KMS-11 (cell line): ENCODE data around the gene NPY4R.
"Not testable (repeated sequence)": the region's sequence is repeated elsewhere in the genome, so short reads cannot be mapped to it uniquely, and the experiment has no call there.

Source experiments
- H2AFZ ChIP-seq: fragments of 200-600 bp; sonication (generic); 2 replicates; pipeline ENCODE4 v1.6.1; 2016; ENCODE audit warnings: antibody characterized with exemption, mixed run types, low read depth
- H3K27ac ChIP-seq: fragments of 200-600 bp; sonication (generic); 2 replicates; pipeline ENCODE4 v1.6.1; 2016; ENCODE audit warnings: mild to moderate bottlenecking, mixed run types
- H3K27me3 ChIP-seq: fragments of 200-600 bp; sonication (generic); 2 replicates; pipeline ENCODE4 v1.6.1; 2017; ENCODE audit warnings: mild to moderate bottlenecking, low read depth, mixed run types, moderate library complexity; ENCODE audit not compliant: insufficient read depth
- H3K36me3 ChIP-seq: fragments of 200-600 bp; sonication (generic); 2 replicates; pipeline ENCODE4 v1.6.1; 2017; ENCODE audit warnings: mild to moderate bottlenecking, mixed run types; ENCODE audit not compliant: insufficient read depth
- H3K4me1 ChIP-seq: fragments of 200-600 bp; sonication (generic); 2 replicates; pipeline ENCODE4 v1.6.1; 2016; ENCODE audit warnings: mild to moderate bottlenecking, low read depth, mixed run types; ENCODE audit not compliant: poor library complexity, severe bottlenecking
- H3K4me2 ChIP-seq: fragments of 200-600 bp; sonication (generic); 2 replicates; pipeline ENCODE4 v1.7.0; 2016; ENCODE audit warnings: mild to moderate bottlenecking, mixed run types
- H3K4me3 ChIP-seq: fragments of 200-600 bp; sonication (generic); IDR thresholded peaks from 2 replicates; pipeline ENCODE4 v1.6.1; 2017; ENCODE audit warnings: low read depth, low read length, mixed read lengths; ENCODE audit not compliant: insufficient read depth
- H3K79me2 ChIP-seq: fragments of 200-600 bp; sonication (generic); 2 replicates; pipeline ENCODE4 v1.6.1; 2016; ENCODE audit warnings: low read depth, mixed run types; ENCODE audit not compliant: insufficient read depth
- H3K9ac ChIP-seq: fragments of 200-600 bp; sonication (generic); 2 replicates; pipeline ENCODE4 v1.6.1; 2016; ENCODE audit warnings: mild to moderate bottlenecking, mixed run types
- H4K20me1 ChIP-seq: fragments of 200-600 bp; sonication (generic); 2 replicates; pipeline ENCODE4 v1.6.1; 2016; ENCODE audit warnings: mild to moderate bottlenecking, mixed run types; ENCODE audit not compliant: insufficient read depth

NPY4R gene

GRCh38 chr10:46463608-46464007 lies 2.1 kb downstream of the NPY4R start:
- not testable (repeated sequence) for H2AFZ ChIP-seq, H3K27me3 ChIP-seq, H3K36me3 ChIP-seq, H3K79me2 ChIP-seq, H3K4me2 ChIP-seq, H3K9ac ChIP-seq, H4K20me1 ChIP-seq, H3K4me3 ChIP-seq, H3K27ac ChIP-seq, H3K4me1 ChIP-seq

GRCh38 chr10:46462276-46462675 lies 3.5 kb downstream of the NPY4R start:
- H4K20me1 ChIP-seq, H3K27me3 ChIP-seq, H3K4me1 ChIP-seq, H3K9ac ChIP-seq, H2AFZ ChIP-seq, H3K36me3 ChIP-seq, H3K4me3 ChIP-seq, H3K27ac ChIP-seq, H3K79me2 ChIP-seq, H3K4me2 ChIP-seq: not testable (repeated sequence)

- not testable (repeated sequence) for H3K27ac ChIP-seq, H3K4me3 ChIP-seq, H2AFZ ChIP-seq, H3K27me3 ChIP-seq, H3K36me3 ChIP-seq, H3K9ac ChIP-seq, H3K79me2 ChIP-seq, H3K4me1 ChIP-seq, H4K20me1 ChIP-seq, H3K4me2 ChIP-seq
Observed at GRCh38 chr10:46459579-46459978, 6.2 kb downstream of the NPY4R start.

- not testable (repeated sequence) for H2AFZ ChIP-seq, H3K27ac ChIP-seq
Observed at GRCh38 chr10:46457071-46457470, 8.7 kb downstream of the NPY4R start.

GRCh38 chr10:46455992-46456391 lies 9.8 kb downstream of the NPY4R start:
- not testable (repeated sequence) for H3K79me2 ChIP-seq, H3K4me2 ChIP-seq, H3K9ac ChIP-seq, H3K36me3 ChIP-seq, H3K4me1 ChIP-seq, H3K4me3 ChIP-seq, H3K27ac ChIP-seq, H3K27me3 ChIP-seq, H2AFZ ChIP-seq, H4K20me1 ChIP-seq

More at GRCh38 chr10:46457071-46457470, 8.7 kb downstream of the NPY4R start:
- H3K79me2 ChIP-seq, H3K36me3 ChIP-seq, H3K4me3 ChIP-seq, H3K4me1 ChIP-seq, H4K20me1 ChIP-seq, H3K9ac ChIP-seq, H3K4me2 ChIP-seq, H3K27me3 ChIP-seq: not testable (repeated sequence)

- not testable (repeated sequence) for H3K27ac ChIP-seq, H3K79me2 ChIP-seq, H3K9ac ChIP-seq, H3K4me1 ChIP-seq, H2AFZ ChIP-seq, H3K36me3 ChIP-seq, H3K4me3 ChIP-seq, H3K4me2 ChIP-seq, H4K20me1 ChIP-seq, H3K27me3 ChIP-seq
Observed at GRCh38 chr10:46451365-46451764, 14.4 kb downstream of the NPY4R start.

GRCh38 chr10:46450829-46451228 lies 14.9 kb downstream of the NPY4R start:
- H4K20me1 ChIP-seq, H3K4me1 ChIP-seq, H3K4me2 ChIP-seq, H3K36me3 ChIP-seq, H3K9ac ChIP-seq, H3K27ac ChIP-seq, H2AFZ ChIP-seq, H3K4me3 ChIP-seq, H3K27me3 ChIP-seq, H3K79me2 ChIP-seq: not testable (repeated sequence)

GRCh38 chr10:46447439-46447838 lies 18.3 kb downstream of the NPY4R start:
- H3K27me3 ChIP-seq, H3K4me2 ChIP-seq, H3K27ac ChIP-seq, H3K36me3 ChIP-seq, H3K9ac ChIP-seq, H4K20me1 ChIP-seq, H3K4me3 ChIP-seq, H3K79me2 ChIP-seq, H3K4me1 ChIP-seq, H2AFZ ChIP-seq: not testable (repeated sequence)

GRCh38 chr10:46445389-46446122 lies 20.2 kb downstream of the NPY4R start:
- not testable (repeated sequence) for H3K79me2 ChIP-seq, H3K4me3 ChIP-seq, H3K27ac ChIP-seq, H3K4me1 ChIP-seq, H2AFZ ChIP-seq, H3K9ac ChIP-seq, H4K20me1 ChIP-seq, H3K4me2 ChIP-seq, H3K36me3 ChIP-seq, H3K27me3 ChIP-seq

GRCh38 chr10:46443422-46443821 lies 22.3 kb downstream of the NPY4R start:
- H3K27me3 ChIP-seq, H2AFZ ChIP-seq, H4K20me1 ChIP-seq, H3K4me1 ChIP-seq, H3K79me2 ChIP-seq, H3K4me2 ChIP-seq, H3K36me3 ChIP-seq, H3K9ac ChIP-seq, H3K27ac ChIP-seq, H3K4me3 ChIP-seq: not testable (repeated sequence)
